Breast epithelium (tissue), 4 donors: ENCODE data around the gene ZNF83. TPM values are rescaled to one million over a fixed set of nuclear protein-coding genes. Genes with fewer than 3 reads are reported as not detected.

Experiments
- DNase-seq, 2 donors: peaks; one replicate each; pipeline ENCODE4 v3.0.0-alpha.2; 2019; ENCODE audit warnings: low spot score in 2 of 2
- H3K27ac ChIP-seq, 2 donors: fragments of 200-600 bp; sonication (generic) in 1 of 2; one replicate each; pipeline ENCODE4 v1.5.1; 2016 to 2019; ENCODE audit warnings: mild to moderate bottlenecking in 1 of 2
- H3K27me3 ChIP-seq, 2 donors: fragments of 200-600 bp; sonication (generic) in 1 of 2; one replicate each; pipeline versions ENCODE4 v1.5.1 to v1.6.0; 2017 to 2019; ENCODE audit warnings: control low read depth in 1 of 2, mild to moderate bottlenecking in 1 of 2
- H3K36me3 ChIP-seq: fragments of 200-600 bp; one replicate; pipeline ENCODE4 v1.5.1; 2019
- H3K4me1 ChIP-seq, 2 donors: fragments of 200-600 bp; sonication (generic); one replicate each; pipeline ENCODE4 v1.5.1; 2016 to 2019; ENCODE audit warnings: control low read depth in 1 of 2
- H3K4me3 ChIP-seq, 3 donors: fragments of 200-600 bp; sonication (generic); 1 replicate in 2 of 3; 2 replicates in 1 of 3; pipeline ENCODE4 v1.5.1; 2016 to 2019; ENCODE audit warnings: mild to moderate bottlenecking in 3 of 3, moderate library complexity in 2 of 3
- H3K9me3 ChIP-seq, 2 donors: fragments of 200-600 bp; sonication (generic) in 1 of 2; one replicate each; pipeline ENCODE4 v1.5.1; 2016 to 2019; ENCODE audit warnings: control low read depth in 1 of 2
- CTCF ChIP-seq, 3 donors: fragments of 450-650 bp; IDR thresholded peaks; one replicate each; pipeline ENCODE4 v1.5.1; 2016 to 2017; ENCODE audit warnings: antibody characterized with exemption in 3 of 3, mild to moderate bottlenecking in 3 of 3, moderate library complexity in 3 of 3
- POLR2A ChIP-seq: fragments of 450-650 bp; IDR thresholded peaks from one replicate; pipeline ENCODE4 v1.6.1; 2016; ENCODE audit warnings: antibody characterized with exemption, mild to moderate bottlenecking, moderate library complexity
- POLR2AphosphoS5 ChIP-seq, 3 donors: sonication (generic); formaldehyde crosslinking; IDR thresholded peaks; one replicate each; pipeline ENCODE4 v1.6.1; 2017; ENCODE audit warnings: antibody characterized with exemption in 3 of 3
- intact Hi-C: fragments of 100-400 bp; cut with DNase I; formaldehyde crosslinking; loops from one replicate; pipeline ENCODE4 v1.15.1; 2023; ENCODE audit warnings: low total_unique reads
- total RNA-seq, 3 donors: library from RNA; depleted of rRNA; stranded (reverse); fragments of >200 nt; gene quantifications; one replicate each; pipeline ENCODE4 v1.1.0, GENCODE V29; 2016

ZNF83 gene
- total RNA-seq, 3 donors from 2014 or later, result 61.0 to 120 (median 71.8) TPM

DNA sequence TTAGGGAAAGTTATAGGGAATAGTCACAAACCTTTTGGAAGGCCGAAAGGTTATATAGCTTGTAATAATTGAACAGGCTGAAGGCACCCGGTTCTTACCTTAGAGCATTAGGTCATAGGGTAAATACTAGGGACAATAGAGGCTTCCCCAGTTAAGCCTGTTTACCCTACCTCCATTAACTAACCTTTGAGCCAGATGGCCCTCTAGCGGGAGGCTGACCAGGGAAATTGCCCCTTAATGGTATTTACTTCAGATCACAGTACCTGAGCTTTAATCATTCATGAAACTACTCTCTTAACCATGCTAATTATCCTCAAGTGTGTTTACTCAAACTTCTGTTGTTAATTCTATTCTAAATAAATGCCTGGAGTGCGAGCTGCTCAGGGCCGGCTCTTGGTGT is 20.4 kb upstream of the ZNF83 start:
- no peak for TF ChIP-seq POLR2AphosphoS5 (IDR thresholded peaks at IDR 0.05)
- TF ChIP-seq CTCF (IDR thresholded peaks at IDR 0.05), result no peak
- TF ChIP-seq POLR2A, result no peak
- no peak overlapping the region for H3K27ac ChIP-seq
- intact Hi-C loops, result no loop called here
- no peaks in the 10 kb centered on the region for H3K27me3 ChIP-seq
- H3K36me3 ChIP-seq, result no peaks in the 10 kb centered on the region
- no peak for DNase-seq
- H3K4me1 ChIP-seq, result no peaks in the 10 kb centered on the region
- no peak overlapping the region for H3K4me3 ChIP-seq
- no peaks in the 10 kb centered on the region for H3K9me3 ChIP-seq

- H3K36me3 ChIP-seq, result no peaks in the 10 kb centered on the region
These were observed 15.0 kb upstream of the ZNF83 start for GRCh38 chr19:52653161-52653560.

DNA sequence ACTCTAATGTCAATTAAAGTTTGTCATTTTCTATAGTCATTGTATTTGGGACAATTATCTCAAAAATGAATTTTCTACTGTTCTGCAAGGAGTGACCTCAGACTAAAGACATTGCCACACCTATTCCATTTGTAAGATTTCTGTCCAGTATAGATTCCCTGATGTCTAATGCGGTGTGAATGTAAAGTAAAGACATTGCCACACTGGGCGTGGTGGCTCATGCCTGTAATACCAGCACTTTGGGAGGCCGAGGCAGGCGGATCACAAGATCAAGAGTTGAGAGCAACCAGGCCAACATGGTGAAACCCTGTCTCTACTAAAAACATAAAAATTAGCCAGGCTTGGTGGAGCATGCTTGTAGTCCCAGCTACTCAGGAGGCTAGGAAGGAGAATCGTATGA is 13.8 kb upstream of the ZNF83 start:
- DNase-seq, result no peak
- Histone ChIP-seq H3K36me3 (no peaks in the 10 kb centered on the region), H3K27ac (no peak overlapping the region), H3K27me3 (no peaks in the 10 kb centered on the region), H3K4me1 (no peaks in the 10 kb centered on the region), H3K4me3 (no peak overlapping the region), H3K9me3 (peaks cover 0 to 9% of the 10 kb centered on the region in 2 donors)
- TF ChIP-seq CTCF (IDR thresholded peaks at IDR 0.05) (no peak), POLR2AphosphoS5 (IDR thresholded peaks at IDR 0.05) (no peak), POLR2A (no peak)
- intact Hi-C loops, result no loop called here

More at GRCh38 chr19:52653161-52653560, 15.0 kb upstream of the ZNF83 start:
- Histone ChIP-seq H3K4me1 (no peaks in the 10 kb centered on the region), H3K9me3 (no peaks in the 10 kb centered on the region), H3K27me3 (no peaks in the 10 kb centered on the region), H3K27ac (no peak overlapping the region), H3K4me3 (no peak overlapping the region)
- no peak for TF ChIP-seq CTCF (IDR thresholded peaks at IDR 0.05)
- no peak for TF ChIP-seq POLR2A
- no peak for TF ChIP-seq POLR2AphosphoS5 (IDR thresholded peaks at IDR 0.05)
- intact Hi-C loops, result no loop called here
- DNase-seq, result no peak

DNA sequence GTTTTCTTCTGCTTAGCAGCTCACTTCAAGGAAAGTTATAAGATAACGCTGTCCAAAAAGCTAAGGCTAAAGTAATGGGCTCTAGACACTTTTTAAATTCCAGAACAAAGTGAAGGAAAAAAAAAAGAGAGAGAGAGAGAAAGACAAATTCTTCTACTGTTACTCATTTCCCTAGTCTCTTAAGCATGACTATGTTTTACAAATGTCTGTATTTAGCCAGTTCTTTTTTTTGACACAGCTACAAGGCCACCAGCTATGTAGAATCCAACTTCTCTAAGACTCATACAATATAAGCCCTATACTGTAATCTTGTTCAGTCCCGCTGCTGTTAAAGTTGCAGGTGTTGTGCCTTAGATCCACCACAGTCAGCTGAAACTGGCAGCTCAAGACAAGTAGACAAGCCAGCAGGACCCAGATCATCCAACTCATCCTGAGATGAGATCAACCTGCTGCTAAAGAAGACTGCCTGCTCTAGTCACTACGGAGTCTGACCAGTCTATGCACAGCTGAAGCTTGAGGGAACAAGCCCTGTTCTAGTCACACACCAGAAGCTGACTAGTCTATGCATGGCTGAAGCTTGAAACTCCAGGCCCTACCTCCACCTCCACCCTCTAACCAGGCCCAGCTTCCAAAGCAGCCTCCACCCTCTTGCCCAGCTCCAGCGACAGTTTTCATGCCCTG is 10.3 kb upstream of the ZNF83 start:
- intact Hi-C loops, result no loop called here
- TF ChIP-seq POLR2A (no peak), CTCF (IDR thresholded peaks at IDR 0.05) (no peak), POLR2AphosphoS5 (IDR thresholded peaks at IDR 0.05) (no peak)
- H3K27ac ChIP-seq, result no peak overlapping the region
- no peaks in the 10 kb centered on the region for H3K36me3 ChIP-seq
- DNase-seq, result no peak
- peaks cover 0 to 14% of the 10 kb centered on the region in 2 donors for H3K9me3 ChIP-seq
- H3K4me3 ChIP-seq, result no peak overlapping the region
- H3K4me1 ChIP-seq, result no peaks in the 10 kb centered on the region
- H3K27me3 ChIP-seq, result no peaks in the 10 kb centered on the region

DNA sequence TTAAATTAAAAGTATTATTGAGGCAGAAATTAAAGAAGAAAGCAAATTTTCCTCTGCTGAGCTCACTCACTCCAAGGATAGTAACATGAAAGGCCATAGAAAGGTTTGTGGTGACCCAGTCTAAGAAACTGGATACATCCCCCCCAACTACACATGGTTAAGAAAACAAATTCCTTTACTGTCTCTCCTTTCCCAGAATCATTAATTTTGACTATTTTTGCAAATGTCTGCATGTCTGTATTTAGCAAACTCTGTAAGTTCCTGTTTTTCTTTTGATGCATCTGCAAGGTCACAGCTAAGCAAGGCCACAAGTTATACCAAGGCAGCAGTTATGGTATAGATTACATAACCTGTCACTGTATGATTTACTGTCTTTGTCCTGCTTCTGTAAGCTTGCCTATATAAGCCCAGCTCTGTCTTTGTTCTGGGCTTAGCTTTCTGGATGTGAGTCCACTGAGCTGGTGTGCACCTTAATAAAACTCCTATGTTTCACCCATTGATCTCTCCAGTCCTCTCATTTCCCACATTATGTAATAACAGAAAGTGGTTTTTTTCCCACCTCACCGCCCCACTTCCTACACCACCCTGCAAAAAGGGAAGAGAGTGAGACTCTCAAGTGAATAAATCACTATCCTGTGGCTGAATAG is 8.5 kb upstream of the ZNF83 start:
- H3K27ac ChIP-seq, result no peak overlapping the region
- H3K9me3 ChIP-seq, result peaks cover 0 to 14% of the 10 kb centered on the region in 2 donors
- H3K36me3 ChIP-seq, result no peaks in the 10 kb centered on the region

More for the DNA sequence above, 8.5 kb upstream of the ZNF83 start:
- DNase-seq, result no peak
- intact Hi-C loops, result no loop called here
- TF ChIP-seq CTCF (IDR thresholded peaks at IDR 0.05) (no peak), POLR2A (no peak)
- no peaks in the 10 kb centered on the region for H3K27me3 ChIP-seq
- H3K4me3 ChIP-seq, result no peak overlapping the region
- H3K4me1 ChIP-seq, result no peaks in the 10 kb centered on the region
